ENCODE measurements around the gene MDFI.
"Not testable (repeated sequence)": the region's sequence is repeated elsewhere in the genome, so short reads cannot be mapped to it uniquely, and the experiment has no call there.

The MDFI gene

DNA sequence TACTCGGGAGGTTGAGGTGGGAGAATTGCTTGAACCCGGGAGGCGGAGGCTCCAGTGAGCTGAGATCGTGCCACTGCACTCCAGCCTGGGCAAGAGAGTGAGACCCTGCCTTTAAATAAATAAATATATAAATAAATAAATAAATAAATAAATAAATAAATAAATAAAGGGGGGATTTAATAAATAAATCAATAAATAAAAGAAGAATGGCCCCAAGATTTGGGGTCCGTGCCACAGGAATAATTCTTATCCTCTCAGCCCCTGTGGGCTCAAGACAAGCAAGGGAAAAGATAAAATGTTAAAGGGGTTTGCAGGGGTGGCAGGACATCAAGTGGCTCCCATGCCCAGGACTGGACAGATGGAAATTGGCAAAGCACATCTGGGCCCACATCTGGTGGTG is 31.2 kb upstream of the MDFI start:
- no peak for DNase-seq
- H3K4me3 ChIP-seq (ENCODE audit: low read depth, low read length): no peak overlapping the region
- H3K4me1 ChIP-seq: no peaks in the 10 kb centered on the region; the same call in 1 of the 2 replicates
- TF ChIP-seq, protein P1, sequence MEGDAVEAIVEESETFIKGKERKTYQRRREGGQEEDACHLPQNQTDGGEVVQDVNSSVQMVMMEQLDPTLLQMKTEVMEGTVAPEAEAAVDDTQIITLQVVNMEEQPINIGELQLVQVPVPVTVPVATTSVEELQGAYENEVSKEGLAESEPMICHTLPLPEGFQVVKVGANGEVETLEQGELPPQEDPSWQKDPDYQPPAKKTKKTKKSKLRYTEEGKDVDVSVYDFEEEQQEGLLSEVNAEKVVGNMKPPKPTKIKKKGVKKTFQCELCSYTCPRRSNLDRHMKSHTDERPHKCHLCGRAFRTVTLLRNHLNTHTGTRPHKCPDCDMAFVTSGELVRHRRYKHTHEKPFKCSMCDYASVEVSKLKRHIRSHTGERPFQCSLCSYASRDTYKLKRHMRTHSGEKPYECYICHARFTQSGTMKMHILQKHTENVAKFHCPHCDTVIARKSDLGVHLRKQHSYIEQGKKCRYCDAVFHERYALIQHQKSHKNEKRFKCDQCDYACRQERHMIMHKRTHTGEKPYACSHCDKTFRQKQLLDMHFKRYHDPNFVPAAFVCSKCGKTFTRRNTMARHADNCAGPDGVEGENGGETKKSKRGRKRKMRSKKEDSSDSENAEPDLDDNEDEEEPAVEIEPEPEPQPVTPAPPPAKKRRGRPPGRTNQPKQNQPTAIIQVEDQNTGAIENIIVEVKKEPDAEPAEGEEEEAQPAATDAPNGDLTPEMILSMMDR (IDR thresholded peaks at IDR 0.05; ENCODE audit: low read depth, low read length): no peak
- no peaks in the 10 kb centered on the region; the same call in 1 of the 2 replicates for H3K9me3 ChIP-seq
- H3K27me3 ChIP-seq: no peaks in the 10 kb centered on the region
- H3K36me3 ChIP-seq: no peaks in the 10 kb centered on the region

DNA sequence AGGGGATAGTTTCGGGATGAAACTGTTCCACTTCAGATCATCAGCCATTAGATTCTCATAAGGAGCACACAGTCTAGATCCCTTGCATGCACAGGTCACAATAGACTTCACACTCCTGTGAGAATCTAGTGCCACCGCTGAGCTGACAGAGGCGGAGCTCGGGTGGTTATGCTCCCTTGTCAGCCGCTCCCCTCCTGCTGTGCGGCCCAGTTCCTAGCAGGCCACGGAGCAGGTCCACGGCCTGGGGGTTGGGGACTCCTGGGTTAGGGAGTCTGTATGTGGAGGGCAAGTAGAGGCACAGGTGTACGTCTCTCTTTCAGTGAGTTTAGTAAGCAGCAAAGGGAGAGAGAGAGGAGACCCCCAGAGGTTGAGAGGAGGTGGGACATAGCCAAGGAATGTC is 30.5 kb upstream of the MDFI start:
- TF ChIP-seq, protein P1 (IDR thresholded peaks at IDR 0.05; ENCODE audit: low read depth, low read length): no peak
- Histone ChIP-seq H3K9me3 (no peaks in the 10 kb centered on the region; the same call in 1 of the 2 replicates), H3K4me3 (ENCODE audit: low read depth, low read length) (no peak overlapping the region), H3K36me3 (no peaks in the 10 kb centered on the region), H3K27me3 (no peaks in the 10 kb centered on the region), H3K4me1 (no peaks in the 10 kb centered on the region; the same call in 1 of the 2 replicates)
- DNase-seq: no peak

DNA sequence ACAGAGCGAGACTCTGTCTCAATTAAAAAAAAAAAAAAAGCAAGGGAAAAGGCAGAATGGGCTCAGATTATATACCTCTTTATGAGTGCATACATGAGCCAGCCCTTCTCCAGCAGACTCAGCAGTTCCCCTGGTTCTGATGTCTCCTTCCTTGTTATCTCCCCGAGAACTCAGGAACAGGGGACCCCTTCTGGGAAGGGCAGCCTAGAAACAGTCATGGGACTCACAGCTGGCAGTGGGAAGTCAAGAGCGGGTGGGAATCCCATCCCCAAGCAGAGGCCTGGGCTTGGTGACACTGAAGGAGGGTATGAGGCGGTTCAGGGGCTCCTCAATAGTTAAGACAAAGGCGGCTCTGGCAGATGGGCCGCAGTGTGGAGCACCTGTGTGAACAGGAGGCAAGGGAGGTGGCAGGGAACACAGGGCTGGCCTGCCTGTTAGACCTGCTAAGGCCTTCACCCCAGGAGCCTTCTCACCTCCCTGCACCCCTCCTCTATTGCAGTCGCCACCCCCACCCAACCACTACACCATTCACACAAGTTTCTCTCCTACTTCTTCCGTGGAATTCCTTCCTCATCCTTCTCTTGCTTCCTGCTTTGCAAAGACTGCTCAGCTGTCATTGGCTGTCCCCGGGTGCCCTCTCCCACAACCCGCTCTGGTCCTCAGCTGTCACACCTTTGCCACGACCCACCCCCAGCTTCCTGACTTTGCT is 29.7 kb upstream of the MDFI start:
- TF ChIP-seq, protein P1 (IDR thresholded peaks at IDR 0.05; ENCODE audit: low read depth, low read length): no peak
- no peak for DNase-seq
- no peaks in the 10 kb centered on the region; the same call in 1 of the 2 replicates for H3K9me3 ChIP-seq
- H3K36me3 ChIP-seq: no peaks in the 10 kb centered on the region
- H3K4me1 ChIP-seq: no peaks in the 10 kb centered on the region
- no peaks in the 10 kb centered on the region for H3K27me3 ChIP-seq
- H3K4me3 ChIP-seq (ENCODE audit: low read depth, low read length): no peak overlapping the region

DNA sequence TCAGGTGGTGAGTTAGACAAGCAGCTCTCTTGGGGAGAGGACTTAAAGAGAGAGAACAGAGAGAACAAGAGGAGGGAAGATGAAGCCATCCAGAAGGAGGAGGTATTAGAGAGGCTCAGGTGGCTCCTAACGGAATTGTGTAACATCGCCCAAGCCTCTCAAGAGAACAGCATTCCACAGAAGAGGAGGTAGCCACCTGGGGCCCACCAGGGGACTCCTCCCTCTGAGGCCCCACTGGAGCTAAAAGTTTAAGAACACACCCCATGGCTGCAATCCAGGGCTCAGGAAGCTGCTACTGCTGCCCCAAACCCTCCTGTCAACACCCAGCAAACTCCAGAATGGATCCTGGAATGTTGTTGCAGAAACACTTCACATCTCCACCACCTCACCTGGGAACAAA is 23.6 kb upstream of the MDFI start:
- Histone ChIP-seq H3K27me3 (no peaks in the 10 kb centered on the region), H3K36me3 (no peaks in the 10 kb centered on the region), H3K9me3 (no peaks in the 10 kb centered on the region; the same call in 1 of the 2 replicates), H3K4me1 (no peaks in the 10 kb centered on the region), H3K4me3 (ENCODE audit: low read depth, low read length) (no peak overlapping the region)
- DNase-seq: no peak
- TF ChIP-seq, protein P1 (IDR thresholded peaks at IDR 0.05; ENCODE audit: low read depth, low read length): no peak

DNA sequence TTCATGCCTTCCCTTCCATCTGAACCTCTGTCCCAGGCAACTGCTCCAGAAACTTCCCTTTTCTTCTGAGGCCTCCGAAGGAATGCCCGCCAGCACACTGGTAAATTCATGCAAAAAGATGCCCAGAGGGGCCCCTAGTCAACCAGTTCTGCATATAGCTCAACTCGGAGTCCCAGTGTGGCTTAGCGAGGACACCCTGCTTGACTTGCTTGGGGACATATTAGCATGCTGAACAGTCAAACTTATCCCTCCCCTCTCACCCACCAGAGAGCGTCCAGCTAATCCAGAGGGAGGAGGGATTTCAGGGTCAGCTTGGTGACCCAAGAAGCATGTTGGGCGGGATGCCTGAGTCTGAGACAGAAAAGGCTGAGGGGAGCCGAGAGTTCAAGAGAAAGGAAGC is 23.0 kb upstream of the MDFI start:
- Histone ChIP-seq H3K9me3 (no peaks in the 10 kb centered on the region; the same call in 1 of the 2 replicates), H3K4me3 (ENCODE audit: low read depth, low read length) (no peak overlapping the region), H3K27me3 (no peaks in the 10 kb centered on the region), H3K4me1 (no peaks in the 10 kb centered on the region), H3K36me3 (no peaks in the 10 kb centered on the region)
- DNase-seq: no peak
- TF ChIP-seq, protein P1 (IDR thresholded peaks at IDR 0.05; ENCODE audit: low read depth, low read length): no peak

DNA sequence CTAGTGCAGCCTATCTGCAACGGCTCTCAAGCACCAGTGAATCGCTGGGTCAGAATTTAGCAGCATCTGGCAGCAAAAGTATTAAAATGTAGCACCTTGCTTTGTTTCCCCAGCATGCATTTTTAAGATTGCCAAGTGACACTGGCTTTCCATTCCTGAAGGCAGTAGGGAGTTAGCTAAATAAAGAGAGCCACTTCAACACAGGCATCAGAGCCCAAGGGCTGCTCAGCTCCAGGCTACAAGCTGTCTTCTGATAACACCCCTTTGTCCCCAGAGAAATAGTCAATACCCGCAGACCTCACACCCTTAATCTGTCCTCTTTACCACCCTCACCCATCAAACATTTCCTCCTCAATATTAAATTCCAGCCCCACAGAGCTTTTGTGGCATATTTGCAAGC is 19.7 kb upstream of the MDFI start:
- H3K4me1 ChIP-seq: no peaks in the 10 kb centered on the region
- H3K4me3 ChIP-seq (ENCODE audit: low read depth, low read length): no peak overlapping the region
- H3K27me3 ChIP-seq: no peaks in the 10 kb centered on the region
- no peaks in the 10 kb centered on the region for H3K36me3 ChIP-seq
- no peaks in the 10 kb centered on the region for H3K9me3 ChIP-seq
- DNase-seq: no peak
- TF ChIP-seq, protein P1 (IDR thresholded peaks at IDR 0.05; ENCODE audit: low read depth, low read length): no peak

DNA sequence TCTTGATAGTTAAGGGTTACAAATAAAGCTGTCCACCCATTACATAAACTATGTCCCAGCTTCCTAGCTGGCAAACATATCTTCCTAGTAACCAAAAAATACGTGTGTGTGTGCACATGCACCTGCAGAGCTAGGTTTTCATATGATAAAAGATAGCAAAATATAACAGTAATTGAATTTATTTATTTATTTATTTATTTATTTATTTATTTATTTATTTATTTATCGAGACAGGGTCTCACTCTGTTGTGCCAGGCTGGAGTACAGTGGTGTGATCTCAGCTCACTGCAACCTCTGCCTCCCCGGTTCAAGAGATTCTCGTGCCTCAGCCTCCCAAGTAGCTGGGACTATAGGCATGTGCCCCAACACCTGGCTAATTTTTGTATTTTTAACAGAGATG is 19.1 kb upstream of the MDFI start:
- not testable (repeated sequence) for H3K9me3 ChIP-seq; DNase-seq; H3K4me1 ChIP-seq; H3K27me3 ChIP-seq; H3K36me3 ChIP-seq; H3K4me3 ChIP-seq (ENCODE audit: low read depth, low read length)

All from BE2C (cell line).